Subcutaneous adipose tissue (tissue), 4 donors: ENCODE data around the gene KCNH1. TPM values are rescaled to one million over a fixed set of nuclear protein-coding genes. Genes with fewer than 3 reads are reported as not detected.

Experiments used
- total RNA-seq, 4 donors: library from RNA; depleted of rRNA; stranded (reverse); fragments of >200 nt; gene quantifications; one replicate each; pipeline ENCODE4 v1.1.0, GENCODE V29; 2016
- TF ChIP-seq, protein P1 (sequence below): fragments of 450-650 bp; IDR thresholded peaks from one replicate; pipeline ENCODE4 v1.5.1; 2016; ENCODE audit warnings: low read depth, mild to moderate bottlenecking, control low read depth, antibody characterized with exemption, moderate library complexity

KCNH1 gene
- total RNA-seq, 4 donors from 2014 or later = 0.44 TPM; not detected in 3

DNA sequence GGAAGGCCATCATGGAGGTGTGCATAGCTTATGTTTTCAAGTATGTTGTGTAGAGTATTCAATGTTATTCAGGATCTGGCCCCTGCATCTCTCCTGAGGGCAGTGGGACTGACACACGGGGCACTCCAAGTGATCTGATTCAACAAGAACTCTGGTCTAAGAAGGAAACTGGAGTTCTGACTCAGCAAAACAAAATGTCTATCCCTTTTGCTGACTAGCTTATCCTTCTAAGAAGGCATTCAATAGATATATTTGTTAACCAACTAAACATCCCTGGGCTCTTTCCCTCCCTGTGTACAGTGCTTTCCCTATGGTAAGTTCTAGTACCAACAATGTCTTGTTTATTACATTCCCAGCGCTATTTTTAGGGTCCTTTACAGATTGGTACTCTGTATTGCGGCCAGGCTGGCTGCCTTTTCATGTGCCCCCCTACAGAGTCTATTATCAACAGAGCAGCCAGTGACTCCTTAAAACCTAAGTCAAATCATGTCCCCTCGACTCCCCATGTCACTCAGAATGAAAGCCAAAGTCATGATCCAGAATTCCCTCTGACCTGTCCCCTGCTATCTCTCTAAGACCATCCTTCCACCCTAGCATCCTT is 304.9 kb downstream of the KCNH1 start:
- TF ChIP-seq, protein P1, sequence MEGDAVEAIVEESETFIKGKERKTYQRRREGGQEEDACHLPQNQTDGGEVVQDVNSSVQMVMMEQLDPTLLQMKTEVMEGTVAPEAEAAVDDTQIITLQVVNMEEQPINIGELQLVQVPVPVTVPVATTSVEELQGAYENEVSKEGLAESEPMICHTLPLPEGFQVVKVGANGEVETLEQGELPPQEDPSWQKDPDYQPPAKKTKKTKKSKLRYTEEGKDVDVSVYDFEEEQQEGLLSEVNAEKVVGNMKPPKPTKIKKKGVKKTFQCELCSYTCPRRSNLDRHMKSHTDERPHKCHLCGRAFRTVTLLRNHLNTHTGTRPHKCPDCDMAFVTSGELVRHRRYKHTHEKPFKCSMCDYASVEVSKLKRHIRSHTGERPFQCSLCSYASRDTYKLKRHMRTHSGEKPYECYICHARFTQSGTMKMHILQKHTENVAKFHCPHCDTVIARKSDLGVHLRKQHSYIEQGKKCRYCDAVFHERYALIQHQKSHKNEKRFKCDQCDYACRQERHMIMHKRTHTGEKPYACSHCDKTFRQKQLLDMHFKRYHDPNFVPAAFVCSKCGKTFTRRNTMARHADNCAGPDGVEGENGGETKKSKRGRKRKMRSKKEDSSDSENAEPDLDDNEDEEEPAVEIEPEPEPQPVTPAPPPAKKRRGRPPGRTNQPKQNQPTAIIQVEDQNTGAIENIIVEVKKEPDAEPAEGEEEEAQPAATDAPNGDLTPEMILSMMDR = no peak

DNA sequence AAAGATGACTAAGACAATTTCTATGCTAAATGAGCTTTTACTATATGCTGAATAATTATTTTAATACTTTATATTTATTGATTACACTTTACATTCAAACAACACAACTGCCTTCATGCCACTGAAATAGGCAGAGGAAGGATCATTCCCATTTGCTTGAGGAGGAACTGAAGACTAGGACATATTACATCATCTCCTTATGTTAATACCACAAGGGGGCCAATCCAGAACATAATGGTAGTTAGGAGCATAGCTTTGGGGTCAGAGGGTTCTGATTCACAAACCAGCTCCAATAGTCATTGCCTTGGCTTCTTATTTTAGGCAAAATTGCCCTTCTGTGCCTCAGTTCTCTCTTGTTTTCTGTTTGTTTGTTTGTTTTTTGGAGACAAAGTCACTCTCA is 306.5 kb downstream of the KCNH1 start:
- TF ChIP-seq, protein P1 = no peak

DNA sequence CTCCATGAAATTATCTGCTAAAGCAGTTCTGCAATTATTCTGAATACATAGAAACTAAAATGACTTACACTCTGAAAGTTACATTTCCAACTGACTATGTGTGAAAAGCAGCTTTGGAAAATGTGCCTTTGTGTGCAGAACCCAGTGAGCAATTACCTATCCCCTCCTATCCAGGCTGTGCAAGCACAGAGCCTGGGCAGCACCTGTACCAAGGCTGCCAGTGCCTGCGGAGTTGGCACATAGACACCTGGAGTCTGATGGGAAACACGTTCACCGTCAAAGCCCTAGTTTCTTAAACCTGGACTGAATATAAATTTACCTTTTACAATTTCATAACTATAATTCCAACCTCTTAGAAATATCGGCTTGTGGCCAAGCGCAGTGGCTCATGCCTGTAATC is 307.3 kb downstream of the KCNH1 start:
- TF ChIP-seq, protein P1 = no peak

DNA sequence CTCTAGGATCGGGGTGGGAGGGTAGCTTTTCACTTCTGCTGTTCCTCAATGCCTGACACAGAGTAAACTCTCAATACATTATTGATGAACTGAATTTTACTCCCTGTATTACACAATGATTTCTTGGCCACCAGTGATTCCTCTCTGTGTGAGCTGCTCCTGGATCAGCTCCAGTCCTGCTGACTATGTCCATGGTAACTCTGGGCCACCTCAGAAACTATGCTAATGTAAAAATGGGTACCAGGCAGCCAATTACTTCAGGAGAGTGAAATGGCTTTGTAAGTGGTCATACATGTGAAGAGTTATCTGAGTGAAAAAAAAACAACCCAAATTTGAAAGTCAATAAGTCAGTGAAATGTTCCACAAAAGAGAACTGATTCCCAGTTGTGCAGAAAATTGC is 311.0 kb downstream of the KCNH1 start:
- TF ChIP-seq, protein P1 = no peak

DNA sequence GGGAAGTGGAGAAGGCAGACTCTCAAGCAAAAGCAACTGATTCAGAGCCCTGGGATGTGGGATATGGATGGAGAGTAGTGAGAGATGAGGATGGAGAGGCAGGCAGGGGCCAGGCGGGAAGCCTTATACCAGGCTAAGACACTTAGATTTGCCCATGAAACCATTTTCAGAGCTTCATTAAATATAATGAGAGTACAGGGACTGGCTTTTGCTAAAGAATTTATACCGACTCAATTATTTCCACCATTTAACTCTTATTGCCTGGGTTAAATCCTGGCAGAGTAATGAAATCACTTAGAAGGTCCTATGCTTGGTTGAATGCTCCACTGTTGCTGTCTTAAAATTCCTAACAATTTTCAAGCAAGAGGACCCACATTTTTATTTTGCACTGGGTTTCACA is 311.7 kb downstream of the KCNH1 start:
- TF ChIP-seq, protein P1 = no peak

DNA sequence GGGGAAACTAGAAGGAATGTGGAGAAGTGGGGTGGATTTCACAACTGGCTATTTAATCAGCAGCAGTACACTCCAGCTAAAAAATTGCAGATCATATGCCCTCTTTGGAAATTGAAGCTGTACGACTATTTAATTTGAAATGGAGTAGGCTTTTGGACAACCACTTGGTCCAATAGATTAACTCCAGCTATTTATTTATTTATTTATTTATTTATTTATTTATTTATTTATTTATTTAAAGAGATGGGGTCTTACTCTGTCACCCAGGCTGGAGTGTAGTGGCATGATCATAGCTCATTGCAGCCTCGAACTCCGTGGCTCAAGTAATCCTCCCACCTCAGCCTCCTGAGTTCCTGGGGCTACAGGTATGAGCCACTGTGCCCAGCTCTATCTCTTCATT is 312.3 kb downstream of the KCNH1 start:
- TF ChIP-seq, protein P1 = no peak

DNA sequence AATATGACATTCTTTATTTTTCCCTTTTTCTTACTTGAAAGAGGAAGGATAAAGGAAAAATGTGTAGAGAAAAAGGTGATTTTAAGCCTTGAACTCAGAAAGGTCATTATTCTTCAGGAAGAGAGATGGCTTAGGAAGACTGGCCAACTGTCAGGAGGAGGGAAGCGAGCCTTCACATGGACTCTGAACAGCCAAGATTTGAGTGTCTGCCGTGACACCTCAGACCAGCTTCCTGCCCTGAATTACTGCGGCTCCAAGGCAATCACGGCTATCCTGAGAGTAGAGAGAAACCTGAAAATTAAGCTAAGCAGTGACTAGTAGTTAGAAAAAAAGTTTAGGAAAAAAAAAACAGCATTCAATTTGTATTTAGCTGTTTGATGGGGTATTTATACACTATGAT is 314.7 kb downstream of the KCNH1 start:
- TF ChIP-seq, protein P1 = no peak
